MM.1S (cell line): ENCODE results near the gene TAS2R38.

Experiments
- DNase-seq: peaks from one replicate; pipeline ENCODE4 v3.0.0-alpha.2; 2015
- H2AFZ ChIP-seq: fragments of 300-600 bp; sonication (generic); 2 replicates; pipeline ENCODE4 v1.6.0; 2016; ENCODE audit warnings: antibody characterized with exemption, low read length
- H3F3A ChIP-seq: fragments of 300-600 bp; sonication (generic); 2 replicates; pipeline ENCODE4 v1.6.1; 2016; ENCODE audit warnings: mild to moderate bottlenecking, antibody characterized with exemption, low read length, moderate library complexity, mixed read lengths; ENCODE audit not compliant: insufficient read depth
- H3K27ac ChIP-seq: fragments of 300-600 bp; sonication (generic); 2 replicates; pipeline ENCODE4 v1.5.1; 2016; ENCODE audit warnings: mild to moderate bottlenecking, low read length
- H3K27me3 ChIP-seq: fragments of 300-600 bp; sonication (generic); replicated peaks from 2 replicates; pipeline ENCODE4 v1.6.0; 2016; ENCODE audit warnings: low read length; ENCODE audit not compliant: insufficient read depth
- H3K36me3 ChIP-seq: fragments of 300-600 bp; sonication (generic); replicated peaks from 2 replicates; pipeline ENCODE4 v1.6.1; 2016; ENCODE audit warnings: mild to moderate bottlenecking, low read length, mixed read lengths; ENCODE audit not compliant: insufficient read depth
- H3K4me1 ChIP-seq: fragments of 300-600 bp; sonication (generic); 2 replicates; pipeline ENCODE4 v1.6.1; 2016; ENCODE audit warnings: low read length, mixed read lengths
- H3K4me2 ChIP-seq: fragments of 300-600 bp; sonication (generic); 2 replicates; pipeline ENCODE4 v1.6.0; 2016; ENCODE audit warnings: low read depth, low read length
- H3K4me3 ChIP-seq: fragments of 300-600 bp; sonication (generic); 2 replicates; pipeline ENCODE4 v1.5.1; 2016; ENCODE audit warnings: low read length, mixed read lengths
- H3K79me2 ChIP-seq: fragments of 300-600 bp; sonication (generic); 2 replicates; pipeline ENCODE4 v1.6.1; 2016; ENCODE audit warnings: mixed run types, low read length, mixed read lengths
- H3K9ac ChIP-seq: fragments of 300-600 bp; sonication (generic); 2 replicates; pipeline ENCODE4 v1.6.1; 2016; ENCODE audit warnings: low read length, mixed read lengths
- H3K9me2 ChIP-seq: fragments of 300-600 bp; sonication (generic); replicated peaks from 2 replicates; pipeline ENCODE4 v1.6.1; 2016; ENCODE audit warnings: mild to moderate bottlenecking, low read length, mixed read lengths; ENCODE audit not compliant: insufficient read depth
- H3K9me3 ChIP-seq: fragments of 300-600 bp; sonication (generic); replicated peaks from 2 replicates; pipeline ENCODE4 v1.6.1; 2016; ENCODE audit warnings: mild to moderate bottlenecking, low read length, mixed read lengths; ENCODE audit not compliant: insufficient read depth
- H4K20me1 ChIP-seq: fragments of 300-600 bp; sonication (generic); 2 replicates; pipeline ENCODE4 v1.6.1; 2016; ENCODE audit warnings: mild to moderate bottlenecking, low read length, moderate library complexity, mixed read lengths; ENCODE audit not compliant: insufficient read depth
- EZH2 ChIP-seq: fragments of 300-600 bp; sonication (generic); optimal IDR thresholded peaks from 2 replicates; pipeline ENCODE3; 2017; ENCODE audit warnings: low read depth, mild to moderate bottlenecking, antibody characterized with exemption, low read length, mixed read lengths
- EZH2phosphoT487 ChIP-seq: fragments of 300-600 bp; sonication (generic); IDR thresholded peaks from 2 replicates; pipeline ENCODE4 v1.6.1; 2018; ENCODE audit warnings: antibody characterized with exemption, low read length
- TF ChIP-seq, protein P1 (sequence below): fragments of 300-600 bp; sonication (generic); IDR thresholded peaks from 2 replicates; pipeline ENCODE4 v1.5.1; 2016; ENCODE audit warnings: antibody characterized with exemption, low read length, mixed read lengths

Gene TAS2R38

DNA sequence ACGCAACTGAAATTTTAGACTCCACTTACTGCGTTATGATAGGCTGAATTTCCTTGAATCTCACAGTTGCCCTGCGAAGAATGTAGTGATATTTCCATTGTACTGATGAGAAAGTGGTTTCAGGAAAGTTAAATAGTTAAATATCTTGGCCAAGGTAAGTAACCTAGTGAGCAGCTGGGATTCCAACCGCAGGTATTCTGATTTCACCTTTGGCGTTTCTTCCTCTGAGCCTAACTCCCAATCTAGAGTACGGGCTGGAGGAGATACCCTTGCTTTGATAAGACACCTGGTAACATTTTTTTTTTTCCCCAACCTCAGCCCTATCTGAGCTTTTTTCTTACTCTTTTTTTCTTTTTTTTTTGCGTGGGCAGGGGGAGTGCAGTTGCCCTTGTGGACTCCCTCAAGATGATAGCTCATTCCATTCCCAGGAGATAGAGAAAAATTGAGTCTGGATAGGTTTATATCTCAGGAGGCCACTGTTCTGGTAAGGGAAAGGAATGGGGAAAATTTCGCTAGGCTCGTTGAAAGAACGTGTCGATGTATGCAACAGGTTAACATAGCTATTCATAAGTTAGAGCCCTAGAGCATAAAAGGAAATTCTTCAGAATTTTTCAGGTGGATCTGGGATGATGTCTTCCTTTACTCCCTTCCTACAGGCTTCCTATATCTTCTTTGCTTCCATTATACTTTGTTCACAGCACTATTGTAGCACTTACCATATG lies 3.1 kb upstream of the TAS2R38 start:
- Histone ChIP-seq H3K4me1 (peaks cover 13% of the 10 kb centered on the region), H3K27me3 (no peaks in the 10 kb centered on the region), H3K9ac (peak overlapping the region; percentile 60; the same call in 1 of the 2 replicates), H3K27ac (peak overlapping the region; percentile 69; the same call in 1 of the 2 replicates), H3K4me3 (peak overlapping the region; percentile 73), H3K9me3 (no peaks in the 10 kb centered on the region), H3K9me2 (no peaks in the 10 kb centered on the region), H2AFZ (peak overlapping the region; percentile 85), H3K36me3 (no peaks in the 10 kb centered on the region), H4K20me1 (no peaks in the 10 kb centered on the region), H3F3A (peaks cover 16% of the 10 kb centered on the region), H3K4me2 (peak overlapping the region; percentile 77), H3K79me2 (no peaks in the 10 kb centered on the region)
- DNase-seq: no peak
- TF ChIP-seq, protein P1, sequence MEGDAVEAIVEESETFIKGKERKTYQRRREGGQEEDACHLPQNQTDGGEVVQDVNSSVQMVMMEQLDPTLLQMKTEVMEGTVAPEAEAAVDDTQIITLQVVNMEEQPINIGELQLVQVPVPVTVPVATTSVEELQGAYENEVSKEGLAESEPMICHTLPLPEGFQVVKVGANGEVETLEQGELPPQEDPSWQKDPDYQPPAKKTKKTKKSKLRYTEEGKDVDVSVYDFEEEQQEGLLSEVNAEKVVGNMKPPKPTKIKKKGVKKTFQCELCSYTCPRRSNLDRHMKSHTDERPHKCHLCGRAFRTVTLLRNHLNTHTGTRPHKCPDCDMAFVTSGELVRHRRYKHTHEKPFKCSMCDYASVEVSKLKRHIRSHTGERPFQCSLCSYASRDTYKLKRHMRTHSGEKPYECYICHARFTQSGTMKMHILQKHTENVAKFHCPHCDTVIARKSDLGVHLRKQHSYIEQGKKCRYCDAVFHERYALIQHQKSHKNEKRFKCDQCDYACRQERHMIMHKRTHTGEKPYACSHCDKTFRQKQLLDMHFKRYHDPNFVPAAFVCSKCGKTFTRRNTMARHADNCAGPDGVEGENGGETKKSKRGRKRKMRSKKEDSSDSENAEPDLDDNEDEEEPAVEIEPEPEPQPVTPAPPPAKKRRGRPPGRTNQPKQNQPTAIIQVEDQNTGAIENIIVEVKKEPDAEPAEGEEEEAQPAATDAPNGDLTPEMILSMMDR: no peak
- no peak for TF ChIP-seq EZH2
- TF ChIP-seq EZH2phosphoT487: no peak

DNA sequence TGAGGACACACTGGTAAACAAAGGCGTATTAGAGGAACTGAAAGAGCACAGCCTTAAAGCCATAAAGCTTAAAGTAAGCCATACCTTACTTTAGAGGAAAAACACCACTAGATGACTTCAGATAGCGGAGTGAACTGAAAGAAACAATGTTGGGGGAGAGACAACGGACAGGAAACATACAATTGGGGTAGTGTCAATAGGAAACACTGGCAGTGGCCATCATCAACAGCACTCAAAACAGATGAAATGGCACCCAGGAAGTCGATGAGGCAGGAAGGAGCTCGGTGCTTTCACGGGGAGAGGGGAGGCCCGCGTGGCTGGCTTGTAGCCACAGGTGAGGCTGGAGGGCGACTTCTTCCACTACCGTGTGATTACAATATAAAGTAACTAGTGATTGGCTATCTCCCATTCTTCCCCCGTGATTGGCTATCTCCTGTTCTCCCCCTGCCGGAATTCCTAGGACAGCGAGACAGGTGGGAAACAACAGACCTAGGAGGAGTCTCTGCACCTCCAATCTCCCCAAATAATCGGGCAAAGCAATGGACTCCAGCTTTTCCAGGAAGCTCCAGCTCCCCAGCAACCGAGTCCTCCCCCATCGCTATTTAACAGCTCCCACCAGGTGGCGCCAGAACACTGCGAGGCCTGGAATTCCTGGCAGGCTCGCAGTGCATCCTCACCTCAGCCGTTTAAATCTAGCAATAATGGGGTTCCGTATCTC lies 2.4 kb upstream of the TAS2R38 start:
- no peaks in the 10 kb centered on the region for H3K9me2 ChIP-seq
- H3K79me2 ChIP-seq: no peaks in the 10 kb centered on the region
- peak; percentile 87 for DNase-seq
- H3F3A ChIP-seq: peaks cover 16% of the 10 kb centered on the region
- peak overlapping the region; percentile 85 for H2AFZ ChIP-seq
- peak overlapping the region; percentile 77 for H3K4me2 ChIP-seq
- peaks cover 13% of the 10 kb centered on the region for H3K4me1 ChIP-seq
- TF ChIP-seq EZH2phosphoT487: no peak
- TF ChIP-seq, protein P1: peak; percentile 100
- TF ChIP-seq EZH2: no peak
- H3K4me3 ChIP-seq: peak overlapping the region; percentile 73
- no peaks in the 10 kb centered on the region for H4K20me1 ChIP-seq
- H3K27me3 ChIP-seq: no peaks in the 10 kb centered on the region
- H3K9me3 ChIP-seq: no peaks in the 10 kb centered on the region
- peak overlapping the region; percentile 69 for H3K27ac ChIP-seq
- H3K36me3 ChIP-seq: no peaks in the 10 kb centered on the region
- H3K9ac ChIP-seq: peak overlapping the region; percentile 60

DNA sequence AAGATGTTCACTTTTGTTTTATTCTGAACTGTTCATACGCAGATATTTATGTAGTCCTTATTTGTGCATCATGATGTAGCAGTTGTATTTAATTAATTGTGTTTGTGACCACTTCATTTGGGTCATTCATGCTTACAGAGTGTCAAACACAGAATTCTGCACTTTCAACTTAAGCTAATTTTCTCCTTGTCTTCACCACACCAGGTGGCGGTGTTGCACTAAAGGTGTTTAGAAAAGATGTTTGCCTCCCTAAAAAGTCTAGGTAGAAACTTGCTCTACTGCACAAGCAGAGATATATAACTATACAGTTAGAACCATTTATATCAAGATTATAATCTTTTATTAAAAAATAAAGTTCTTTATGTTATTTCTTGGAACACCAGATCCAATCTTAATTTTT lies 1.3 kb upstream of the TAS2R38 start:
- no peak overlapping the region for H3K4me2 ChIP-seq
- no peaks in the 10 kb centered on the region for H4K20me1 ChIP-seq
- no peak overlapping the region for H3K9ac ChIP-seq
- peak; percentile 87 for DNase-seq
- H3K9me2 ChIP-seq: no peaks in the 10 kb centered on the region
- no peak overlapping the region for H3K27ac ChIP-seq
- H3K9me3 ChIP-seq: no peaks in the 10 kb centered on the region
- H3F3A ChIP-seq: peaks cover 16% of the 10 kb centered on the region
- H2AFZ ChIP-seq: no peak overlapping the region
- H3K27me3 ChIP-seq: no peaks in the 10 kb centered on the region
- no peak for TF ChIP-seq EZH2
- no peak for TF ChIP-seq EZH2phosphoT487
- TF ChIP-seq, protein P1: peak; percentile 77
- peaks cover 13% of the 10 kb centered on the region for H3K4me1 ChIP-seq
- H3K36me3 ChIP-seq: no peaks in the 10 kb centered on the region
- H3K79me2 ChIP-seq: no peaks in the 10 kb centered on the region
- no peak overlapping the region for H3K4me3 ChIP-seq
